ENCODE measurements around the gene POLR2E.

The POLR2E gene

DNA sequence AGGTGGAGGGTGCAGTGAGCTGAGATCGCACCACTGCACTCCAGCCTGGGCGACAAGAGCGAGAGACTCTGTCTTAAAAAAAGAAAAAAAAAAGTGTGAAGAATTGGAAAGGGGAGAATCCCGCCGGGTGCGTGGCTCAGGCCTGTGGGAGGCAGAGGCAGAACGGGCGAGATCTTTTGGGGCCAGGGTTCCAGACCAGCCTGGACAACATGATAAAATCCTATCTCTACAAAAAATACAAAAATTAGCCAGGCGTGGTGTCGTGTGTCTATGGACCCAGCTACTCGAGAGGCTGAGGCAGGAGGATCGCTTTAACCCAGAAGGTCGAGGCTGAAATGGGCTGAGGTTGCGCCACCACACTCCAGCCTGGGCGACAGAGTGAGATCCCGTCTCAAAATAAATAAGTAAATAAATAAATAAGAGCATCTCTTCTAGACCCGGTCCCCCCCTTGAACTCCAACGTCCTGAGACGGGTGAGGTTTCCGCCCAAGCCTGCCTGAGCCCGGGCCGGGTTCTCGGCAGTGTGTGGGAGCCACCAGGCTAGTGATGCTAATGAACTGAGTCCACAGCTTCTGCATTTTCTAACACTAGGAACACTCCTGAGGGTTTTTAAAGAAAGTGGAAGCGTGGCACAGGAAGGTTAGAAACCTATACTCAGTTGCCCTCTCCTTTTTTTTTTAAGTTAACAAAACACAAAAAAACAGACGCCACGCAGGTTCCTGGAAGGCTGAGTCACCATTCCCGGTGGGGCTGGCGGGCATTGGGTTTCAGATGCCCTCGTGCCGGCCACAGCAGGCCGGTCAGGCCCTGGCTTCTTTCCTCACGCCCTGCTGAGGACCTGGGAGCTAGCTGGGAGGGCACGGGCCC lies 30.7 kb upstream of the POLR2E start:
- Histone ChIP-seq H3K9me3 (ENCODE audit: control insufficient read depth, insufficient read depth, low read length) (no peaks in the 10 kb centered on the region), H3K27ac (ENCODE audit: low read depth, low read length) (no peak overlapping the region), H3K36me3 (ENCODE audit: control insufficient read depth, insufficient read depth, low read length) (peaks cover 30% of the 10 kb centered on the region), H3K4me1 (ENCODE audit: control insufficient read depth, insufficient read depth, low read length) (no peaks in the 10 kb centered on the region), H3K9ac (ENCODE audit: low read depth, low read length) (no peak overlapping the region), H3K27me3 (ENCODE audit: control insufficient read depth, insufficient read depth, low read length) (no peaks in the 10 kb centered on the region), H3K4me3 (ENCODE audit: low read depth, low read length) (no peak overlapping the region)

DNA sequence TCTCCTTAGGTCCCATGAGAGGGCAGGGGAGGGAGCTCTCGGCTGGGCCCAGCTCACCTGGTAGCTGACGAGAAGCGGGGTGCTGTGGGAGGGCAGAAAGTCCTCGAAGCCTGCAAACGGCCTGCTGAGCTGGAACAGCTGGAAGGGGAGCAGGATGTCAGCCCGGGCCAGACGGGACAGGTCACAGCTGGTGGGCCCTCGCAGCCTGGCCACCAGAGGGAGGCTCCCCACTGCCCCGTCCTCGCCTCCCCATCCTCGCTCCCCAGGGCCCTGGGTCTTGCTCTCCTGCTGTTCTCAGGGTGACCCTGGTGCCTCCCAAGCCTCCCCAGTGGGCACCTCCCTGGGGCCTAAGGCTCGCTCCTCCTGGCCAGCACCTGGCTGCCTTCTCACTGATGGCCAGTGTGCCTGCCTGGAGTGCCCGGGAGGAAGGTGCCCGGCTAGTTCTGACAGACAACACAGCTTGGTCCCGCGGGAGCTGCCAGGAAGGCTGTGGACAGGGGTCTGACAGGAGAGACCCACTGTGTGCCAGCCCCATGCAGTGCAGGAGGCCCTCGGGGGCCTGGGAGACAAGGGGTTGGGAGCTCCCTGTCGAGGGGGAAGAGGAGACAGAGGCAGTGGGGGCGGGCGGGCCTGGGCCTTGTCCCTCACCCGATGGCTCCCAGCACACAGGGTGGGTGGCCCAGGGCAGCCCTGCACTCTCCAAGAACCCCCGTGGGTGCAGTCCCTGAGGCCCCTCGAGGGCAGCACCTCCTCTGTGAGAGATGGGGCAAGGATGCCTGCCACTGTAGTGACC lies 28.9 kb upstream of the POLR2E start:
- no peaks in the 10 kb centered on the region for H3K9me3 ChIP-seq (ENCODE audit: control insufficient read depth, insufficient read depth, low read length)
- H3K27ac ChIP-seq (ENCODE audit: low read depth, low read length): no peak overlapping the region
- no peaks in the 10 kb centered on the region for H3K4me1 ChIP-seq (ENCODE audit: control insufficient read depth, insufficient read depth, low read length)
- no peak overlapping the region for H3K9ac ChIP-seq (ENCODE audit: low read depth, low read length)
- H3K27me3 ChIP-seq (ENCODE audit: control insufficient read depth, insufficient read depth, low read length): no peaks in the 10 kb centered on the region
- H3K36me3 ChIP-seq (ENCODE audit: control insufficient read depth, insufficient read depth, low read length): peaks cover 47% of the 10 kb centered on the region
- H3K4me3 ChIP-seq (ENCODE audit: low read depth, low read length): no peak overlapping the region

DNA sequence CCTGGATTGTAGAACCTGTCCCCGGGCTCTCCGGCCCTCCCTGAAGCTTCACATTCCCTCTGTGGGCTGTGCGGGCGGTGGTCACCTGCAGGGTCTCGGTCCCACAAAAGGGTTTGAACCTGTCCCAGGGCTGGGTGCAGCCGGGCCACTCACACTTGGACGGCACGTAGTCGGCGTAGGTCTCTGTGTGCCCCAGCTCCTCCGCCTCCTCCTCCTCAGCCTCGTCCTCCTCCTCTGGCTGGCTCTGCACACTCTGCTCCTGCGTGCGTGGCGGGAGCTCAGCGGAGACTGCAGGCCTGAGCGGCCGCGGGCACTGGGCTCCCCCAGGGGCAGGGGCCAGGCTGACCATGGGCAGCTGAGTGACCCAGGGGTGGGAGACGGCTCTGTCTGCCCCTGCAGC lies 28.2 kb upstream of the POLR2E start:
- no peaks in the 10 kb centered on the region for H3K27me3 ChIP-seq (ENCODE audit: control insufficient read depth, insufficient read depth, low read length)
- no peak overlapping the region for H3K4me3 ChIP-seq (ENCODE audit: low read depth, low read length)
- H3K9me3 ChIP-seq (ENCODE audit: control insufficient read depth, insufficient read depth, low read length): no peaks in the 10 kb centered on the region
- peaks cover 54% of the 10 kb centered on the region for H3K36me3 ChIP-seq (ENCODE audit: control insufficient read depth, insufficient read depth, low read length)
- H3K9ac ChIP-seq (ENCODE audit: low read depth, low read length): no peak overlapping the region
- H3K27ac ChIP-seq (ENCODE audit: low read depth, low read length): no peak overlapping the region
- no peaks in the 10 kb centered on the region for H3K4me1 ChIP-seq (ENCODE audit: control insufficient read depth, insufficient read depth, low read length)

DNA sequence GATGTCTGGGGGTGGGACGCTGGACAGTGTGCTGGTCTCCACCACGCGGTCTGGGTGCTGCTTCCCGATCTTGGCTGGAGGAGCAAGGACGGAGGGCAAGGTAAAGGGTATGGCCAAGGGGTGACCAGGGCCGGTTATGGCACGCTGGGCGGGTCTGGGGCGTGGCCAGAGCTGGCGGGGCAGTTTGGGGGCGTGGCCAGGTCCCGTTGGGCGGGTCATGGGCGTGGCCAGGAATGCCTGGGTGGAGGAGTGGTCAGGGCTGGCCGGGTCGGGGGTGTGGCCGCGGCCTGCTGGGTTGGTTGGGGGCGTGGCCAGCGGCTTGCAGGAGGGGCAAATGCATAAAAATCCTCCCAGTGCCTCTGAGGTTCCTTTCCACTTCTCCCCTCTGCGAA lies 27.8 kb upstream of the POLR2E start:
- H3K27ac ChIP-seq (ENCODE audit: low read depth, low read length): no peak overlapping the region
- H3K36me3 ChIP-seq (ENCODE audit: control insufficient read depth, insufficient read depth, low read length): peaks cover 54% of the 10 kb centered on the region
- H3K4me1 ChIP-seq (ENCODE audit: control insufficient read depth, insufficient read depth, low read length): no peaks in the 10 kb centered on the region
- H3K9me3 ChIP-seq (ENCODE audit: control insufficient read depth, insufficient read depth, low read length): no peaks in the 10 kb centered on the region
- no peaks in the 10 kb centered on the region for H3K27me3 ChIP-seq (ENCODE audit: control insufficient read depth, insufficient read depth, low read length)
- no peak overlapping the region for H3K4me3 ChIP-seq (ENCODE audit: low read depth, low read length)
- no peak overlapping the region for H3K9ac ChIP-seq (ENCODE audit: low read depth, low read length)

DNA sequence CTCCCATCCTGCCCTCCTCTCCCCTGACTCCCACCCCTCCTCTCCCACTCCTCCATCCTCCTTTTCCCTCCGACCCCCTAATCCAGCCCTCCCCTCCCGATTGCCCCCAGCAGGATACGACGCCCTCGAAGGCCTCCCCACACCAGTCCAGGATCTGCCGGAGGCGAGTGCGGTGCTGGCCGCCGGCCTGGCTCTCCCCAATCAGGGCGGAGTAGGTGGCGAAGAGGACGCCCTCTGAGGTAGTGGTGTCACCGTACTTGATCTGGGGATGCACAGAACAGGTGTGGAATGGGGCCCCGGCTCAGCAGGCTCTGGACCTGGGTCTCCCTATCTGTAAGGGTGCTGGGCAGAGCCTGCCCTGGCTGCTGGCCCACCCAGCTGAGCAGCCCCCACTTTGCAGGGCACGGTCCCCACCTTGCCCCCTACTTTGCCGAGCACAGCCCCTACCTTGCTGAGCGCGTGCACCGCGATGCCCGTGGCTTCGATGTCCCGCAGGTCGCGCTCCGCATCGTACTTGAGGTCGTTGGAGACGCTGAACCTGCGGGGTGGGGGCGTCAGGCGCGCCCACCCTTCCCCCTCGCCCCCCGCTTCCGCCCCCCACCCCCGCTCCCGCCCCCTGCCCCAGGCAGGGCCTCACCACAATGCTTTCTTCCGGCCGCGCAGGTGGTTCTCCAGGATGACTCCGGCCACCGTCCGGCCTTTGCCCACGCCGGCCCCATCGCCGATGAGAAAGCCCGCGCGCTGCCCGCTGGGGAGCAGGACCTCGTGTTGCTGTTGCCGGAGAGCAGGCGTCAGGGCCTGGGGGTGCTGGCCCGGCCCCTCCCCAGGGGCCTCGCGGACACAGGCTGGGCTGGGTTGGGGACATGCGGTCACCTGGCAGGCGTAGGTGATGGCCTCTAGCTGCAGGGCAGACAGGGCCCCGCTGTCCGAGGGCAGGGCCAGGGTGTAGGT lies 27.1 kb upstream of the POLR2E start:
- no peak overlapping the region for H3K27ac ChIP-seq (ENCODE audit: low read depth, low read length)
- no peaks in the 10 kb centered on the region for H3K27me3 ChIP-seq (ENCODE audit: control insufficient read depth, insufficient read depth, low read length)
- H3K4me3 ChIP-seq (ENCODE audit: low read depth, low read length): no peak overlapping the region
- H3K9me3 ChIP-seq (ENCODE audit: control insufficient read depth, insufficient read depth, low read length): no peaks in the 10 kb centered on the region
- H3K4me1 ChIP-seq (ENCODE audit: control insufficient read depth, insufficient read depth, low read length): no peaks in the 10 kb centered on the region
- H3K9ac ChIP-seq (ENCODE audit: low read depth, low read length): no peak overlapping the region
- peaks cover 55% of the 10 kb centered on the region for H3K36me3 ChIP-seq (ENCODE audit: control insufficient read depth, insufficient read depth, low read length)

DNA sequence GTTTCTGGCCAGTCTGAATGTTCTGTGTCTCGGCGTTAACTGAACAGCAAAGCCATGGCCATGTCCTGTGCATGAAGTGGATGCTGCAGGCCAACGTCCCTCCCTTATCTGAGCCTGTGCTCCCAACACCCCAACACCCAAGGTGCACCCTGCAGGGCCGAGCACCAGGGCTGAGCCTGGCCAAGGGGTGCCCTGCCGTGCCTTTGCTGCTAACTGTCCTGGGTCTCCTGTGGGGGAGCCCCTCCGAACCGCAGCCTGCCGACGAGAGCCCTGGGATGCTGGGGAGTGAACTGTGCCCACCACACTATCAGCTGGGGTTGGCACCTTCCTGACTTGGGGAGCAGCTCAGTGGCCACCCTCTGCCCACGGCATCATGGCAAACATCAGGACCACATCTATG lies 26.2 kb upstream of the POLR2E start:
- Histone ChIP-seq H3K27me3 (ENCODE audit: control insufficient read depth, insufficient read depth, low read length) (no peaks in the 10 kb centered on the region), H3K9ac (ENCODE audit: low read depth, low read length) (no peak overlapping the region), H3K27ac (ENCODE audit: low read depth, low read length) (no peak overlapping the region), H3K9me3 (ENCODE audit: control insufficient read depth, insufficient read depth, low read length) (no peaks in the 10 kb centered on the region), H3K4me3 (ENCODE audit: low read depth, low read length) (no peak overlapping the region), H3K4me1 (ENCODE audit: control insufficient read depth, insufficient read depth, low read length) (no peaks in the 10 kb centered on the region), H3K36me3 (ENCODE audit: control insufficient read depth, insufficient read depth, low read length) (peaks cover 57% of the 10 kb centered on the region)

DNA sequence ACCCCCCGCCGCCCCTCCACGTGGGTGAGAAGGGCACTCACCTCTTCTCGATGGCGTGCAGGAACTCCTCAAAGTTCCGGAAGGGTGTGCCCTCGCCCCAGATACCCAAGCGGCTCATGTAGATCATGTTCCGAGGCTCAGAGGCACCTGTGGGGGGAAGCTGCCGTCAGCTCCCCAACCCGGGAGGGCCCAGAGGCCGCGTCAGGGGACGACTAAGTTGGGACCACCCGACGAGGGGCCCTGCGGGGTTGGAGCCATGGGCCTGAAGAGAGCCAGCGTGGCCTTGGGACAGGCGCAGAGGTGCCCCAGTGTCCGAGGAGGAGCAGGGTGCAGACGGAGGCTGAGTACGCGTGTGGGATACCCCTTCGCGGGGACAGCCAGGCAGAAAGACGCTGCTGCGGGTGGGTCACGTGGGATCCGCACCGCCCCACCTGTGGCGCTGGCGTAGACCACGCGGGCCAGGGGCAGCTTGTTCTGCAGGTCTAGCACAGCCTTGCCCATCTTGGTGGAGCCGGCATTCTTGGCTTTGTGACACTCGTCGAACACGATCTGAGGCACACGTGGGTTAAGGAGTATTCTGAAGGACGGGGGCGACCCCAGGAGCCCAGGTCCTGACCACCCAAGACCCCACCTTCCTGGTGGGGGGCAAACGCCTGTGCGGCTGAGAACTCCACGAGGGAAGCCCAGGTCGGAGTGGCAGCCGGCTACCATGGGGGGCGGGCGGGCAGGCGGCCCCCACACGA lies 24.5 kb upstream of the POLR2E start:
- H3K36me3 ChIP-seq (ENCODE audit: control insufficient read depth, insufficient read depth, low read length): peaks cover 58% of the 10 kb centered on the region
- H3K27ac ChIP-seq (ENCODE audit: low read depth, low read length): no peak overlapping the region
- H3K4me3 ChIP-seq (ENCODE audit: low read depth, low read length): no peak overlapping the region
- H3K9me3 ChIP-seq (ENCODE audit: control insufficient read depth, insufficient read depth, low read length): no peaks in the 10 kb centered on the region
- no peaks in the 10 kb centered on the region for H3K4me1 ChIP-seq (ENCODE audit: control insufficient read depth, insufficient read depth, low read length)
- H3K9ac ChIP-seq (ENCODE audit: low read depth, low read length): no peak overlapping the region
- H3K27me3 ChIP-seq (ENCODE audit: control insufficient read depth, insufficient read depth, low read length): no peaks in the 10 kb centered on the region

DNA sequence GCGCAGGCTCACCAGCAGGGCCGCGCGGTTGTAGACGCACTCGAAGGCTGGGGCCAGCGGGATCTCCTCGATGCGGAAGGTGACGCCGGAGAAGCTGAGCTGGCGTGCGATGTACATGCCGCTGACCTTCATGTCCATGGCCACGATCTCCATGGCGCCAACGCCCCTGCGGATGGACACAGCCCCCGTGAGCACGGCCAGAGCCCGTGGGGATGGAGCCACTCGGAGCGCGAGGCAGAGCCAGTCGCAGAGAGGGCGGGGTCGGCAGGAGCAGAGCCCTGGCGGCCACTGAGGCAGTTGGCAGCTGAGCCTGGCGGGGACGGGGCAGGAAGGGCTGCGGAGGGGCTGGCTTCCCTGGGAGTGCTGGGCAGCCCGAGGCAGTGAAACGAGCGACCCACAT lies 23.8 kb upstream of the POLR2E start:
- no peaks in the 10 kb centered on the region for H3K27me3 ChIP-seq (ENCODE audit: control insufficient read depth, insufficient read depth, low read length)
- H3K27ac ChIP-seq (ENCODE audit: low read depth, low read length): no peak overlapping the region
- H3K36me3 ChIP-seq (ENCODE audit: control insufficient read depth, insufficient read depth, low read length): peaks cover 63% of the 10 kb centered on the region
- H3K9ac ChIP-seq (ENCODE audit: low read depth, low read length): no peak overlapping the region
- H3K9me3 ChIP-seq (ENCODE audit: control insufficient read depth, insufficient read depth, low read length): no peaks in the 10 kb centered on the region
- no peaks in the 10 kb centered on the region for H3K4me1 ChIP-seq (ENCODE audit: control insufficient read depth, insufficient read depth, low read length)
- no peak overlapping the region for H3K4me3 ChIP-seq (ENCODE audit: low read depth, low read length)

DNA sequence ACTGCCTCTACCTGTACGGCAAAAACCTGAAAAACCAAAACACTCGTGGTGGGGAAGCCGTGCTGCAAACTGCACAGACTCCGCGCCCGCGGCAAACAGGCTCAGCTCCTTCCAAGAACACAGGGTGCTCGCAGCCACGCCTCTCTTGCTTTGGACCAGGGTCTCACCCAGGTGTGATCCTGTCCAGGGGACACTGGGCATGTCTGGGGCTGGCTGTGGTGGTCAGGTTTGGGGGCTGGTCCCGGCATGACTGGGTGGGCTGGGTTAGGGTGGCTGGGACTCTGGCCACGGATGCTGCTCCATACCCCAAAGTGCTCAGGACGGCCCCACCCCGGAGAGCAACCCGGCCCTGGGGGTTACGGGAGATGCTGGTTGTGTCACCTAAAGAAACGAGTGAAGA lies 22.5 kb upstream of the POLR2E start:
- Histone ChIP-seq H3K4me1 (ENCODE audit: control insufficient read depth, insufficient read depth, low read length) (no peaks in the 10 kb centered on the region), H3K36me3 (ENCODE audit: control insufficient read depth, insufficient read depth, low read length) (peaks cover 60% of the 10 kb centered on the region), H3K27me3 (ENCODE audit: control insufficient read depth, insufficient read depth, low read length) (no peaks in the 10 kb centered on the region), H3K9me3 (ENCODE audit: control insufficient read depth, insufficient read depth, low read length) (no peaks in the 10 kb centered on the region), H3K9ac (ENCODE audit: low read depth, low read length) (no peak overlapping the region), H3K27ac (ENCODE audit: low read depth, low read length) (no peak overlapping the region), H3K4me3 (ENCODE audit: low read depth, low read length) (no peak overlapping the region)
